Measurements from ENCODE around the gene TMEM219.

Gene TMEM219

DNA sequence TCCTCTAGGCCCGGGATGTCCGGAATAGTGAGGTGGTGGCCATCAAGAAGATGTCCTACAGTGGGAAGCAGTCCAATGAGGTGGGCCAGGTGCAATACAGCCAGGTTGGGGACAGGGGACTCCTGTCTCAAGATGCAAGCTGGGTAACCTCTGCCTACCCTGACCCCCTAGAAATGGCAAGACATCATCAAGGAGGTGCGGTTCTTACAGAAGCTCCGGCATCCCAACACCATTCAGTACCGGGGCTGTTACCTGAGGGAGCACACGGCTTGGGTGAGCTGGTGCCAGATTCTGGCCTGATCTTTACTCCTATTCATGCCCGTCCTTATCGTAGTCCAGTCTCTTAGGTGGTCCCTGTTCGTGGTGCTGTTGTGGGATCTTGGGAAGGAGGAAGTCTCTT lies 16.2 kb downstream of the TMEM219 start:
- no peak overlapping the region for H3K4me3 ChIP-seq (ENCODE audit: insufficient read depth, low read length, poor library complexity, severe bottlenecking)
- no peaks in the 10 kb centered on the region for H3K9me2 ChIP-seq (replicated peaks; ENCODE audit: insufficient read depth, low read length)
- H2AFZ ChIP-seq (ENCODE audit: low read depth, low read length, severe bottlenecking): no peak overlapping the region
- H3K27me3 ChIP-seq (ENCODE audit: low read length): no peaks in the 10 kb centered on the region
- H3K4me2 ChIP-seq (ENCODE audit: low read depth, low read length, poor library complexity, severe bottlenecking): no peak overlapping the region
- H4K20me1 ChIP-seq (ENCODE audit: low read depth, low read length): no peaks in the 10 kb centered on the region
- TF ChIP-seq, protein P1, sequence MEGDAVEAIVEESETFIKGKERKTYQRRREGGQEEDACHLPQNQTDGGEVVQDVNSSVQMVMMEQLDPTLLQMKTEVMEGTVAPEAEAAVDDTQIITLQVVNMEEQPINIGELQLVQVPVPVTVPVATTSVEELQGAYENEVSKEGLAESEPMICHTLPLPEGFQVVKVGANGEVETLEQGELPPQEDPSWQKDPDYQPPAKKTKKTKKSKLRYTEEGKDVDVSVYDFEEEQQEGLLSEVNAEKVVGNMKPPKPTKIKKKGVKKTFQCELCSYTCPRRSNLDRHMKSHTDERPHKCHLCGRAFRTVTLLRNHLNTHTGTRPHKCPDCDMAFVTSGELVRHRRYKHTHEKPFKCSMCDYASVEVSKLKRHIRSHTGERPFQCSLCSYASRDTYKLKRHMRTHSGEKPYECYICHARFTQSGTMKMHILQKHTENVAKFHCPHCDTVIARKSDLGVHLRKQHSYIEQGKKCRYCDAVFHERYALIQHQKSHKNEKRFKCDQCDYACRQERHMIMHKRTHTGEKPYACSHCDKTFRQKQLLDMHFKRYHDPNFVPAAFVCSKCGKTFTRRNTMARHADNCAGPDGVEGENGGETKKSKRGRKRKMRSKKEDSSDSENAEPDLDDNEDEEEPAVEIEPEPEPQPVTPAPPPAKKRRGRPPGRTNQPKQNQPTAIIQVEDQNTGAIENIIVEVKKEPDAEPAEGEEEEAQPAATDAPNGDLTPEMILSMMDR (IDR thresholded peaks at IDR 0.05; ENCODE audit: insufficient read depth, low read length, poor library complexity, severe bottlenecking): no peak
- TF ChIP-seq EZH2phosphoT487 (conservative IDR thresholded peaks at IDR 0.05; ENCODE audit: low read length): no peak
- H3K27ac ChIP-seq (ENCODE audit: low read depth, low read length): no peak overlapping the region
- H3K9me3 ChIP-seq (ENCODE audit: insufficient read depth, low read length): no peaks in the 10 kb centered on the region
- H3K79me2 ChIP-seq (ENCODE audit: insufficient read depth, low read length): peaks cover 37% of the 10 kb centered on the region
- no peak overlapping the region for H3K9ac ChIP-seq (ENCODE audit: low read length)
- 0 out of 2 replicates have a peak, but pooled peaks cover 4% of the 10 kb centered on the region for H3K36me3 ChIP-seq (ENCODE audit: low read length)
- 0 out of 2 replicates have a peak, but pooled peaks cover under 1% of the 10 kb centered on the region for H3F3A ChIP-seq (ENCODE audit: insufficient read depth)

DNA sequence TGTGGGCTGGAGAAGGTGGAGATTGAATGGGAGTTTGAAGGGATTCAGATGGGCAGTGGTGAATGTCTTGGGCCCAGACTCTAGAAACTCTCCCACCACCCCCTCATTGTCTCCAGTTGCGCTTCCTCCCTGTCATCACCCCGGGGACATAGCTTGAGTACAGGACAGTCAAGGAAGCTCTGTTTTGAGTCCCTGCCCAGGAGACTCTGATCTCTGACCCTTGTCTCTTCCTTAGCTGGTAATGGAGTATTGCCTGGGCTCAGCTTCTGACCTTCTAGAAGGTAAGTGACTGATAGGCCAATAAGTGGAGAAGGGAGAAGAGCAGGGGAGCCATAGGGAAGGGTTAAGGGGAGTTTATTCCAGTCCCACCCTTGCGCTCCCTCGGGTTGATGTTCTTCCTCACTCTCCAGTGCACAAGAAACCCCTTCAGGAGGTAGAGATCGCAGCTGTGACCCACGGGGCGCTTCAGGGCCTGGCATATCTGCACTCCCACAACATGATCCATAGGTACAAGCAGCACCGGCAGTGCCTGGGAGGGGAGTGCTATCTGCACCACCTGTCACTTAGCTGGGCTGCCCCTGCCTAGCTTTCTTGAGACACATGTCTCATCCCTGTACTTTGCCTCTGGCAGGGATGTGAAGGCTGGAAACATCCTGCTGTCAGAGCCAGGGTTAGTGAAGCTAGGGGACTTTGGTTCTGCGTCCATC lies 16.8 kb downstream of the TMEM219 start:
- Histone ChIP-seq H3K9me3 (ENCODE audit: insufficient read depth, low read length) (no peaks in the 10 kb centered on the region), H3K4me2 (ENCODE audit: low read depth, low read length, poor library complexity, severe bottlenecking) (no peak overlapping the region), H3K27me3 (ENCODE audit: low read length) (no peaks in the 10 kb centered on the region), H3K9me2 (replicated peaks; ENCODE audit: insufficient read depth, low read length) (no peaks in the 10 kb centered on the region), H2AFZ (ENCODE audit: low read depth, low read length, severe bottlenecking) (no peak overlapping the region), H3K4me3 (ENCODE audit: insufficient read depth, low read length, poor library complexity, severe bottlenecking) (no peak overlapping the region), H3K79me2 (ENCODE audit: insufficient read depth, low read length) (peaks cover 37% of the 10 kb centered on the region), H3F3A (ENCODE audit: insufficient read depth) (no peaks in the 10 kb centered on the region), H3K27ac (ENCODE audit: low read depth, low read length) (no peak overlapping the region), H4K20me1 (ENCODE audit: low read depth, low read length) (no peaks in the 10 kb centered on the region), H3K36me3 (ENCODE audit: low read length) (0 out of 2 replicates have a peak, but pooled peaks cover 4% of the 10 kb centered on the region), H3K9ac (ENCODE audit: low read length) (no peak overlapping the region)
- TF ChIP-seq, protein P1 (IDR thresholded peaks at IDR 0.05; ENCODE audit: insufficient read depth, low read length, poor library complexity, severe bottlenecking): no peak
- no peak for TF ChIP-seq EZH2phosphoT487 (conservative IDR thresholded peaks at IDR 0.05; ENCODE audit: low read length)

DNA sequence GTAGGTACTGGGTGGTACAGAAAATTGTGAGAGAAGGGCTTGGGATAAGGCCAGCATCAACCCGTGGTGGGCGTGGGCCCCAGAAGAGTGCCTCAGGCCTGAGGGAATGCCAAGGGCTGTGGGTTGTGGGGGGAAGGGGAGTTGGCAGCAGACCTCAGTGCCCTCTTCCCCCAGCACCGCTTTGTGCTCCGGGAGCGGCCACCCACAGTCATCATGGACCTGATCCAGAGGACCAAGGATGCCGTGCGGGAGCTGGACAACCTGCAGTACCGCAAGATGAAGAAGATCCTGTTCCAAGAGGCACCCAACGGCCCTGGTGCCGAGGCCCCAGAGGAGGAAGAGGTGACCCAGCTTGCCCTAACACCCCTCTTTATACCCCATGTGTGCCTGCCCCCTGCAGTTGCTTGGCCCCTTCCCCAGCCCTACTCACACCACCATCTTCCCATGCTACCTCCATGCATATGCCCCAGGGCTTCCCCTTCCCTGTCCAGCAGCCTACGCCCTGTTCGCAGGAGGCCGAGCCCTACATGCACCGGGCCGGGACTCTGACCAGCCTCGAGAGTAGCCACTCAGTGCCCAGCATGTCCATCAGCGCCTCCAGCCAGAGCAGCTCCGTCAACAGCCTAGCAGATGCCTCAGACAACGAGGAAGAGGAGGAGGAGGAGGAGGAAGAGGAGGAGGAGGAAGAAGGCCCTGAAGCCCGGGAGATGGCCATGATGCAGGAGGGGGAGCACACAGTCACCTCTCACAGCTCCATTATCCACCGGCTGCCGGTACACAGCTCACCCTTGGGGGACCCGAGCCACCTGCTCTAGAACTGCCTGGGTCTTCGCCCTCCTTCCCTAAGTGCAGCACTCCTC lies 20.9 kb downstream of the TMEM219 start:
- Histone ChIP-seq H3K27ac (ENCODE audit: low read depth, low read length) (no peak overlapping the region), H2AFZ (ENCODE audit: low read depth, low read length, severe bottlenecking) (no peak overlapping the region), H3K79me2 (ENCODE audit: insufficient read depth, low read length) (no peaks in the 10 kb centered on the region), H3F3A (ENCODE audit: insufficient read depth) (no peaks in the 10 kb centered on the region), H3K9ac (ENCODE audit: low read length) (no peak overlapping the region), H3K4me2 (ENCODE audit: low read depth, low read length, poor library complexity, severe bottlenecking) (no peak overlapping the region), H3K36me3 (ENCODE audit: low read length) (peaks cover 4% of the 10 kb centered on the region; the same call in 1 of the 2 replicates), H3K9me2 (replicated peaks; ENCODE audit: insufficient read depth, low read length) (no peaks in the 10 kb centered on the region), H3K27me3 (ENCODE audit: low read length) (no peaks in the 10 kb centered on the region), H3K4me3 (ENCODE audit: insufficient read depth, low read length, poor library complexity, severe bottlenecking) (no peak overlapping the region), H3K9me3 (ENCODE audit: insufficient read depth, low read length) (no peaks in the 10 kb centered on the region), H4K20me1 (ENCODE audit: low read depth, low read length) (no peaks in the 10 kb centered on the region)
- TF ChIP-seq, protein P1 (IDR thresholded peaks at IDR 0.05; ENCODE audit: insufficient read depth, low read length, poor library complexity, severe bottlenecking): no peak
- TF ChIP-seq EZH2phosphoT487 (conservative IDR thresholded peaks at IDR 0.05; ENCODE audit: low read length): no peak
